K562 (cell line): ENCODE data around the gene TMEM63C. TPM values are rescaled to one million over a fixed set of nuclear protein-coding genes. Genes with fewer than 3 reads are reported as not detected.
A peak's percentile ranks its signal among the peaks of the same experiment; 100 is the strongest.

Experiments used
- ATAC-seq: fragments of 200-7000 bp; cut with Tn5 transposase; 3 replicates; pipeline ENCODE4 v1.9.1; 2020; ENCODE audit warnings: moderate library complexity
- BruUV-seq: library from RNA; stranded (reverse); fragments of 400-500 nt; replicated peaks from 2 replicates; lab custom pipeline; 2021; lab: Mats Ljungman, UMichigan
- CTCF ChIA-PET: fragments of 300-600 bp; formaldehyde crosslinking; extraction: SDS; loops from one replicate; lab custom pipeline; 2021; ENCODE audit warnings: low intra/inter-chr PET ratio; lab: Yijun Ruan, JAX
- POLR2A ChIA-PET: fragments of 300-600, 350-650 bp; sonication (Branson Sonifier 250); formaldehyde crosslinking; extraction: SDS; loops from one replicate; lab custom pipeline; 2021; ENCODE audit warnings: antibody characterized with exemption, inconsistent platforms; lab: Yijun Ruan, JAX
- DNase-seq, 4 experiments: peaks; one replicate each; pipeline versions ENCODE4 v3.0.0 to v3.0.0-alpha.2; 2011 to 2018; ENCODE audit warnings: low spot score in 3 of 4, mixed read lengths in 3 of 4; ENCODE audit errors: extremely low read depth in 1 of 4
- FAIRE-seq: peaks from 2 replicates; lab custom pipeline; 2011; peaks lifted over from hg19 to GRCh38; lab: Jason Lieb, UNC
- H2AFZ ChIP-seq: 2 replicates; pipeline ENCODE4 v1.6.0; 2011; ENCODE audit warnings: low read depth, low read length, control low read depth, inconsistent platforms
- H3K27ac ChIP-seq: fragments of 200-600 bp; 3 replicates; pipeline ENCODE4 v1.8.0; 2011; ENCODE audit warnings: low read depth, mild to moderate bottlenecking, control low read depth, inconsistent platforms, low read length, moderate library complexity, mixed read lengths; ENCODE audit errors: extremely low read depth
- H3K27me3 ChIP-seq, 2 experiments: fragments of 300-600 bp in 1 of 2; 2 replicates in 1 of 2; 3 replicates in 1 of 2; pipeline versions ENCODE4 v1.6.0 to v1.8.0; 2011; ENCODE audit warnings: inconsistent platforms in 2 of 2, low read length in 2 of 2, mild to moderate bottlenecking in 1 of 2, mixed read lengths in 1 of 2, moderate library complexity in 1 of 2; ENCODE audit not compliant: control insufficient read depth in 2 of 2, insufficient read depth in 2 of 2
- H3K36me3 ChIP-seq: fragments of 300-600 bp; 3 replicates; pipeline ENCODE4 v1.8.0; 2011; ENCODE audit warnings: mild to moderate bottlenecking, low read length, inconsistent platforms; ENCODE audit not compliant: control insufficient read depth, insufficient read depth
- H3K4me1 ChIP-seq, 2 experiments: fragments of 200-600 bp in 1 of 2; replicated peaks in 1 of 2; 2 replicates in 1 of 2; 3 replicates in 1 of 2; pipeline versions ENCODE4 v1.5.1 to v1.8.0; 2011; ENCODE audit warnings: inconsistent platforms in 2 of 2, low read length in 2 of 2, mild to moderate bottlenecking in 1 of 2, mixed read lengths in 1 of 2, moderate library complexity in 1 of 2; ENCODE audit not compliant: control insufficient read depth in 2 of 2, insufficient read depth in 2 of 2
- H3K4me2 ChIP-seq: 2 replicates; pipeline ENCODE4 v1.6.1; 2011; ENCODE audit warnings: low read length, control low read depth, inconsistent platforms, mixed read lengths; ENCODE audit not compliant: insufficient read depth
- H3K4me3 ChIP-seq: fragments of 200-600 bp; sonication (generic), shearing (Covaris generic); 2 replicates; pipeline ENCODE4 v1.5.1; 2016; ENCODE audit warnings: control low read depth, inconsistent platforms
- H3K79me2 ChIP-seq: fragments of 200-600 bp; 3 replicates; pipeline ENCODE4 v1.8.0; 2011; ENCODE audit warnings: low read length, inconsistent platforms; ENCODE audit not compliant: control insufficient read depth, insufficient read depth
- H3K9ac ChIP-seq, 2 experiments: 2 replicates each; pipeline versions ENCODE4 v1.6.0 to v1.6.1; 2011; ENCODE audit warnings: low read depth in 2 of 2, low read length in 2 of 2, control low read depth in 1 of 2, inconsistent platforms in 1 of 2, mild to moderate bottlenecking in 1 of 2, mixed read lengths in 1 of 2; ENCODE audit not compliant: insufficient read depth in 1 of 2
- H3K9me1 ChIP-seq: one replicate; pipeline ENCODE4 v1.6.0; 2011; ENCODE audit warnings: inconsistent platforms, mild to moderate bottlenecking, low read length, moderate library complexity; ENCODE audit not compliant: control insufficient read depth, insufficient read depth
- H3K9me3 ChIP-seq: replicated peaks from 2 replicates; pipeline ENCODE4 v1.5.1; 2011; ENCODE audit warnings: low read depth, low read length, inconsistent platforms; ENCODE audit not compliant: control insufficient read depth, insufficient read depth
- H4K20me1 ChIP-seq: replicated peaks from 2 replicates; pipeline ENCODE4 v1.6.1; 2011; ENCODE audit warnings: low read length, inconsistent platforms, mixed read lengths; ENCODE audit not compliant: control insufficient read depth, insufficient read depth
- AFF1 ChIP-seq, 2 experiments: fragments of 450-650 bp; IDR thresholded peaks; 2 replicates each; pipeline ENCODE4 v1.6.1; 2018; ENCODE audit warnings: mild to moderate bottlenecking in 2 of 2, low read depth in 1 of 2; ENCODE audit not compliant: partially characterized antibody in 2 of 2
- CUX1 ChIP-seq: fragments of 200-800 bp; sonication (Bioruptor generic); IDR thresholded peaks from 2 replicates; pipeline ENCODE4 v1.6.1; 2016; ENCODE audit warnings: missing genetic modification characterization, missing compliant biosample characterization
- EHMT2 ChIP-seq: fragments of 450-650 bp; IDR thresholded peaks from 2 replicates; pipeline ENCODE4 v1.6.1; 2018; ENCODE audit warnings: antibody characterized with exemption
- GTF2E2 ChIP-seq: fragments of 200-800 bp; sonication (Bioruptor generic); IDR thresholded peaks from 2 replicates; pipeline ENCODE4 v1.6.1; 2016; ENCODE audit warnings: missing genetic modification characterization, missing compliant biosample characterization
- MIER1 ChIP-seq: fragments of 450-650 bp; IDR thresholded peaks from 2 replicates; pipeline ENCODE4 v1.6.1; 2016; ENCODE audit warnings: antibody characterized with exemption, mild to moderate bottlenecking, low read depth
- MYNN ChIP-seq, 2 experiments: sonication (generic); formaldehyde crosslinking in 1 of 2; IDR thresholded peaks; 2 replicates each; pipeline versions ENCODE4 v1.5.0 to v1.6.1; 2016 to 2020; ENCODE audit warnings: antibody characterized with exemption in 1 of 2, missing genetic modification reagents in 1 of 2
- PRMT5 ChIP-seq: sonication (generic); formaldehyde crosslinking; IDR thresholded peaks from 2 replicates; pipeline ENCODE4 v1.5.0; 2020; ENCODE audit warnings: missing genetic modification reagents
- RCOR1 ChIP-seq, 2 experiments: IDR thresholded peaks; 2 replicates each; pipeline ENCODE4 v1.6.1; 2012; ENCODE audit warnings: low read depth in 2 of 2, low read length in 2 of 2, borderline replicate concordance in 1 of 2, improper control_type of control experiment in 1 of 2
- TFAP4 ChIP-seq: sonication (generic); formaldehyde crosslinking; IDR thresholded peaks from 2 replicates; pipeline ENCODE4 v1.8.0; 2022; ENCODE audit warnings: missing genetic modification reagents, mild to moderate bottlenecking, moderate library complexity, borderline replicate concordance
- WGBS: fragments of 100-300 bp; shearing (Covaris generic); methylation state at CpG from one replicate; pipeline ENCODE4 v1.1.6; 2016; ENCODE audit warnings: low coverage, mixed read lengths; ENCODE audit not compliant: insufficient coverage; ENCODE audit errors: missing lambda C conversion rate; 5-methylcytosine and 5-hydroxymethylcytosine counted together
- in situ Hi-C: fragments of 300-500 bp; cut with MboI; formaldehyde crosslinking; loops from 4 replicates; pipeline ENCODE4 v1.15.0; 2018; ENCODE audit warnings: inconsistent platforms, mixed read lengths
- intact Hi-C: fragments of 100-400 bp; cut with micrococcal nuclease; formaldehyde crosslinking; loops from 2 replicates; pipeline ENCODE4 v1.14.2; 2022
- polyA plus RNA-seq, 8 experiments: library from polyadenylated mRNA; depleted of rRNA in 4 of 8; stranded (reverse) in 5 of 8; unstranded in 3 of 8; fragments of >200 nt; fragmentation: Nextera tagmentation in 2 of 8; fragmentation: Illumina TruSeq in 1 of 8; extraction: Ambion mirVana in 2 of 8; extraction: Trizol in 1 of 8; gene quantifications; 2 replicates each; pipeline versions ENCODE4 v1.2.1 to v1.2.3, GENCODE V29; 2011 to 2014; ENCODE audit warnings: inconsistent platforms in 1 of 8, missing spikeins in 1 of 8
- total RNA-seq, 7 experiments: library from RNA; depleted of rRNA in 6 of 7; stranded (reverse); fragments of >200 nt in 6 of 7; fragmentation: Illumina TruSeq in 2 of 7; extraction: Trizol in 2 of 7; gene quantifications; 2 replicates each; pipeline versions ENCODE4 v1.2.1 to v1.2.3, GENCODE V29; 2011 to 2021; ENCODE audit warnings: low replicate concordance in 1 of 7

TMEM63C gene
- total and polyA plus RNA-seq, 9 of the 15 experiments (the other 6 are each of a cell fraction or from before 2014, with no cell fraction given) = 0.07 TPM; not detected in 8

- H3K4me2 ChIP-seq = no peak overlapping the region
- H3K79me2 ChIP-seq = no peaks in the 10 kb centered on the region
- H3K27ac ChIP-seq = no peak overlapping the region
- no peak overlapping the region for H3K9ac ChIP-seq
- intact Hi-C loops = no loop called here
- peaks cover 3% of the 10 kb centered on the region for H3K9me1 ChIP-seq
- no peaks in the 10 kb centered on the region for H3K36me3 ChIP-seq
- 0% methylated on average over 6 of the region's 10 CpGs for WGBS
- H3K27me3 ChIP-seq = no peaks in the 10 kb centered on the region; a peak in 1 of 5 replicates
- ChIA-PET CTCF (no interaction called here), POLR2A (no interaction called here)
- H3K4me3 ChIP-seq = no peak overlapping the region
- no peak for FAIRE-seq
- no TSS peak for BruUV-seq
- DNase-seq = peak; percentile 26 to 63 (median 54)
- peak; percentile 54; the same call in 1 of the 3 replicates for ATAC-seq
- no peaks in the 10 kb centered on the region for H3K4me1 ChIP-seq
- H4K20me1 ChIP-seq = no peaks in the 10 kb centered on the region; the same call in 1 of the 2 replicates
- H2AFZ ChIP-seq = no peak overlapping the region
- in situ Hi-C loops = no loop called here
- H3K9me3 ChIP-seq = no peaks in the 10 kb centered on the region
- peak in 1 of 2 experiments; percentile 66 for TF ChIP-seq AFF1 (IDR thresholded peaks at IDR 0.05; ENCODE audit: low read depth in 1 of 2, partially characterized antibody in 2 of 2)
- peak; percentile 90 for TF ChIP-seq MIER1
- no peak for TF ChIP-seq CUX1
- peak; percentile 89; the same call in 1 of the 2 replicates for TF ChIP-seq PRMT5 (CRISPR knock-in tag)
- TF ChIP-seq GTF2E2 = no peak
- TF ChIP-seq TFAP4 (CRISPR knock-in tag) = peak; percentile 79
- TF ChIP-seq MYNN (IDR thresholded peaks at IDR 0.05) = 0 out of 2 replicates have a peak, but pooled peaks have one; percentile 39
- TF ChIP-seq MYNN (CRISPR knock-in tag; IDR thresholded peaks at IDR 0.05) = no peak
- peak in 1 of 2 experiments; percentile 51; a peak in 1 of 4 replicates for TF ChIP-seq RCOR1 (IDR thresholded peaks at IDR 0.05; ENCODE audit: borderline replicate concordance in 1 of 2, low read depth in 2 of 2, low read length in 2 of 2)
- TF ChIP-seq EHMT2 = peak; percentile 94
These were observed 26.8 kb downstream of the TMEM63C start for GRCh38 chr14:77208291-77208978.
